ENCODE measurements around the gene PAK5. TPM values are rescaled to one million over a fixed set of nuclear protein-coding genes. Genes with fewer than 3 reads are reported as not detected.

Gene PAK5
- total and polyA plus RNA-seq, 9 of the 15 experiments (the other 6 are each of a cell fraction or from before 2014, with no cell fraction given): not detected

GRCh38 chr20:9884666-9885065, 45.8 kb upstream of the PAK5 start:
- ChIA-PET CTCF (ENCODE audit: low intra/inter-chr PET ratio) (no interaction called here), POLR2A (no interaction called here)
- Histone ChIP-seq H4K20me1 (replicated peaks; ENCODE audit: control insufficient read depth, insufficient read depth, low read length) (no peaks in the 10 kb centered on the region), H3K4me2 (ENCODE audit: insufficient read depth, low read length) (no peak overlapping the region), H3K27ac (ENCODE audit: extremely low read depth, low read depth, low read length) (no peak overlapping the region), H3K9me1 (ENCODE audit: control insufficient read depth, insufficient read depth, low read length) (no peaks in the 10 kb centered on the region), H3K9ac (ENCODE audit: insufficient read depth in 1 of 2, low read depth in 2 of 2, low read length in 2 of 2) (no peak overlapping the region), H3K79me2 (ENCODE audit: control insufficient read depth, insufficient read depth, low read length) (no peaks in the 10 kb centered on the region), H3K4me1 (replicated peaks in 1 of 2; ENCODE audit: control insufficient read depth in 2 of 2, insufficient read depth in 2 of 2, low read length in 2 of 2) (no peaks in the 10 kb centered on the region), H3K27me3 (ENCODE audit: control insufficient read depth in 2 of 2, insufficient read depth in 2 of 2, low read length in 2 of 2) (no peaks in the 10 kb centered on the region), H3K9me3 (replicated peaks; ENCODE audit: control insufficient read depth, insufficient read depth, low read depth, low read length) (no peaks in the 10 kb centered on the region), H3K4me3 (no peak overlapping the region), H2AFZ (ENCODE audit: low read depth, low read length) (no peak overlapping the region), H3K36me3 (ENCODE audit: control insufficient read depth, insufficient read depth, low read length) (no peaks in the 10 kb centered on the region)
- intact Hi-C loops (cut with micrococcal nuclease) (no loop called here), in situ Hi-C loops (cut with MboI) (no loop called here)
- ATAC-seq (no peak), FAIRE-seq (no peak), DNase-seq (ENCODE audit: extremely low read depth in 1 of 4, low spot score in 3 of 4) (no peak)
- no TSS peak for BruUV-seq (replicated peaks)
- WGBS (ENCODE audit: insufficient coverage, low coverage, missing lambda C conversion rate): 0% methylated on average over 2 of the region's 2 CpGs
- no peak for TF ChIP-seq CEBPG (CRISPR knock-in tag; IDR thresholded peaks at IDR 0.05)
- no peak for TF ChIP-seq CEBPG (tag; conservative IDR thresholded peaks at IDR 0.05 in 1 of 2, IDR thresholded peaks at IDR 0.05 in 1 of 2)
- TF ChIP-seq ESRRB (CRISPR knock-in tag; IDR thresholded peaks at IDR 0.05; ENCODE audit: borderline replicate concordance): no peak
- no peak for TF ChIP-seq L3MBTL2 (IDR thresholded peaks at IDR 0.05)
- no peak for TF ChIP-seq SP2 (IDR thresholded peaks at IDR 0.05; ENCODE audit: extremely low read depth, low read depth, low read length, poor library complexity, severe bottlenecking)
- TF ChIP-seq ZNF395 (CRISPR knock-in tag; IDR thresholded peaks at IDR 0.05): no peak
- no peak for TF ChIP-seq BHLHE40 (IDR thresholded peaks at IDR 0.05; ENCODE audit: low read length)
- TF ChIP-seq HDAC6 (IDR thresholded peaks at IDR 0.05; ENCODE audit: low read depth, low read length): no peak
- no peak for TF ChIP-seq SUPT5H (IDR thresholded peaks at IDR 0.05)
- TF ChIP-seq RFX5 (IDR thresholded peaks at IDR 0.05; ENCODE audit: low read depth, low read length): no peak
- no peak for TF ChIP-seq IRF1 (CRISPR knock-in tag; IDR thresholded peaks at IDR 0.05; ENCODE audit: borderline replicate concordance)
- TF ChIP-seq MEF2A (IDR thresholded peaks at IDR 0.05; ENCODE audit: control insufficient read depth, low read depth, low read length): no peak
- no peak for TF ChIP-seq HBP1 (CRISPR knock-in tag; IDR thresholded peaks at IDR 0.05)
- no peak for TF ChIP-seq BRF1 (IDR thresholded peaks at IDR 0.05; ENCODE audit: borderline replicate concordance, extremely low read depth, insufficient read length)
- no peak for TF ChIP-seq HNRNPH1 (optimal IDR thresholded peaks at IDR 0.05; ENCODE audit: low read depth, low read length)
- no peak for TF ChIP-seq PRDM10 (IDR thresholded peaks at IDR 0.05; ENCODE audit: partially characterized antibody)
- no peak for TF ChIP-seq MAFF (IDR thresholded peaks at IDR 0.05; ENCODE audit: low read length)
